Ishikawa (cell line): ENCODE results near the gene MAGEH1.

Source experiments
- CEBPB ChIP-seq: IDR thresholded peaks from 2 replicates; pipeline ENCODE4 v1.6.1; 2012
- EP300 ChIP-seq: IDR thresholded peaks from 2 replicates; pipeline ENCODE4 v1.6.1; 2012; ENCODE audit warnings: borderline replicate concordance
- TAF1 ChIP-seq: IDR thresholded peaks from 2 replicates; pipeline ENCODE4 v1.6.1; 2012; ENCODE audit warnings: low read depth, mild to moderate bottlenecking
- TF ChIP-seq, protein P1 (sequence below): IDR thresholded peaks from 2 replicates; pipeline ENCODE4 v1.6.1; 2012
- TF ChIP-seq, protein P2 (sequence below): IDR thresholded peaks from 2 replicates; pipeline ENCODE4 v1.6.1; 2012
- TF ChIP-seq, protein P3 (sequence below): IDR thresholded peaks from 2 replicates; pipeline ENCODE4 v1.6.1; 2012; ENCODE audit warnings: low read depth, mild to moderate bottlenecking

DNA sequence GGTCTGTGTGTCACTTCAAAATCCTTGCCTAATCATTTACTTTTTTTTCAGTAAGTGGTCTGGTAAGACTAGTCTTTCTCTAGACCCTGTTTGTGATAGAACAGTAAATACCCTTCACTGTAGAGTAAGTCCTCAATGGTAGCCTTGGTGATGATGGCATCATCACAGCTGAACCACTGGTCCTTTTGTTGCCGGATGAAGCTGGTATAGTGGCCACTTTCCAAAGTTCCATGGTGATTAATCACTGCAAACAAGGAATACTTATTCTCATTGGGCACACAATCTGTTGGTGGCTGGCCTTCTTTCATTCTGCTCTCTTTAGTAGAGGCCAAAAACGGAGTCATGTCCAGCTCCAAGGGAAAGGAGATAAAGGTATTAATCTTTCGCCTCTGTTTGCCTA is 34.8 kb downstream of the MAGEH1 start:
- TF ChIP-seq, protein P1, sequence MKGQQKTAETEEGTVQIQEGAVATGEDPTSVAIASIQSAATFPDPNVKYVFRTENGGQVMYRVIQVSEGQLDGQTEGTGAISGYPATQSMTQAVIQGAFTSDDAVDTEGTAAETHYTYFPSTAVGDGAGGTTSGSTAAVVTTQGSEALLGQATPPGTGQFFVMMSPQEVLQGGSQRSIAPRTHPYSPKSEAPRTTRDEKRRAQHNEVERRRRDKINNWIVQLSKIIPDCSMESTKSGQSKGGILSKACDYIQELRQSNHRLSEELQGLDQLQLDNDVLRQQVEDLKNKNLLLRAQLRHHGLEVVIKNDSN, result no peak
- TF ChIP-seq, protein P2, sequence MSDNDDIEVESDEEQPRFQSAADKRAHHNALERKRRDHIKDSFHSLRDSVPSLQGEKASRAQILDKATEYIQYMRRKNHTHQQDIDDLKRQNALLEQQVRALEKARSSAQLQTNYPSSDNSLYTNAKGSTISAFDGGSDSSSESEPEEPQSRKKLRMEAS, result no peak
- TF ChIP-seq EP300 (no peak), TAF1 (no peak), CEBPB (no peak)
- TF ChIP-seq, protein P3, sequence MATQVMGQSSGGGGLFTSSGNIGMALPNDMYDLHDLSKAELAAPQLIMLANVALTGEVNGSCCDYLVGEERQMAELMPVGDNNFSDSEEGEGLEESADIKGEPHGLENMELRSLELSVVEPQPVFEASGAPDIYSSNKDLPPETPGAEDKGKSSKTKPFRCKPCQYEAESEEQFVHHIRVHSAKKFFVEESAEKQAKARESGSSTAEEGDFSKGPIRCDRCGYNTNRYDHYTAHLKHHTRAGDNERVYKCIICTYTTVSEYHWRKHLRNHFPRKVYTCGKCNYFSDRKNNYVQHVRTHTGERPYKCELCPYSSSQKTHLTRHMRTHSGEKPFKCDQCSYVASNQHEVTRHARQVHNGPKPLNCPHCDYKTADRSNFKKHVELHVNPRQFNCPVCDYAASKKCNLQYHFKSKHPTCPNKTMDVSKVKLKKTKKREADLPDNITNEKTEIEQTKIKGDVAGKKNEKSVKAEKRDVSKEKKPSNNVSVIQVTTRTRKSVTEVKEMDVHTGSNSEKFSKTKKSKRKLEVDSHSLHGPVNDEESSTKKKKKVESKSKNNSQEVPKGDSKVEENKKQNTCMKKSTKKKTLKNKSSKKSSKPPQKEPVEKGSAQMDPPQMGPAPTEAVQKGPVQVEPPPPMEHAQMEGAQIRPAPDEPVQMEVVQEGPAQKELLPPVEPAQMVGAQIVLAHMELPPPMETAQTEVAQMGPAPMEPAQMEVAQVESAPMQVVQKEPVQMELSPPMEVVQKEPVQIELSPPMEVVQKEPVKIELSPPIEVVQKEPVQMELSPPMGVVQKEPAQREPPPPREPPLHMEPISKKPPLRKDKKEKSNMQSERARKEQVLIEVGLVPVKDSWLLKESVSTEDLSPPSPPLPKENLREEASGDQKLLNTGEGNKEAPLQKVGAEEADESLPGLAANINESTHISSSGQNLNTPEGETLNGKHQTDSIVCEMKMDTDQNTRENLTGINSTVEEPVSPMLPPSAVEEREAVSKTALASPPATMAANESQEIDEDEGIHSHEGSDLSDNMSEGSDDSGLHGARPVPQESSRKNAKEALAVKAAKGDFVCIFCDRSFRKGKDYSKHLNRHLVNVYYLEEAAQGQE, result no peak
